Breast epithelium (tissue), 3 donors: Measurements from ENCODE around the gene DCST2.

Experiments used
- POLR2A ChIP-seq: fragments of 450-650 bp; IDR thresholded peaks from one replicate; pipeline ENCODE4 v1.6.1; 2016; ENCODE audit warnings: antibody characterized with exemption, mild to moderate bottlenecking, moderate library complexity
- POLR2AphosphoS5 ChIP-seq, 3 donors: sonication (generic); formaldehyde crosslinking; IDR thresholded peaks; one replicate each; pipeline ENCODE4 v1.6.1; 2017; ENCODE audit warnings: antibody characterized with exemption in 3 of 3
- TF ChIP-seq, protein P1 (sequence below), 3 donors: fragments of 450-650 bp; IDR thresholded peaks; one replicate each; pipeline ENCODE4 v1.5.1; 2016 to 2017; ENCODE audit warnings: antibody characterized with exemption in 3 of 3, mild to moderate bottlenecking in 3 of 3, moderate library complexity in 3 of 3

DNA sequence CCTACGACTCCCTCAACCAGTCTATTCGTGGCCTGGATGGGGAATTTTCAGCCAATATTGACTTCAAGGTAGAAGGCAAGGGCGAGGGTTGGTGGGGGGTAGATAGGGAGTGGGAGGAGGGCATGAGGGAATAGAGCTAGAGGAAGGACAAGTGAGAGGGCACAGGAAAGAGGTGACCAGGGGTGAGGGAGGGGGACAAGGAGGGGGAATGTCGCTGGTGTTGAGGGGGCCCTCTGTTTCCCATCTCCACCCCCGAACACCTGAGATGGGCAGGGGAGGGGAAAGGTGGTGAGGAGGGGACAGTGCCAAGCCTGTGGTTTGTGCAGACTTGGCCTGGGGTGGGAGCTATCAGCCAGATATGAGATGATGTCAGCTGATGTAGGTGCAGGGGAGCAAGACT lies 9.2 kb upstream of the DCST2 start:
- TF ChIP-seq POLR2A (no peak), POLR2AphosphoS5 (IDR thresholded peaks at IDR 0.05) (no peak)
- TF ChIP-seq, protein P1, sequence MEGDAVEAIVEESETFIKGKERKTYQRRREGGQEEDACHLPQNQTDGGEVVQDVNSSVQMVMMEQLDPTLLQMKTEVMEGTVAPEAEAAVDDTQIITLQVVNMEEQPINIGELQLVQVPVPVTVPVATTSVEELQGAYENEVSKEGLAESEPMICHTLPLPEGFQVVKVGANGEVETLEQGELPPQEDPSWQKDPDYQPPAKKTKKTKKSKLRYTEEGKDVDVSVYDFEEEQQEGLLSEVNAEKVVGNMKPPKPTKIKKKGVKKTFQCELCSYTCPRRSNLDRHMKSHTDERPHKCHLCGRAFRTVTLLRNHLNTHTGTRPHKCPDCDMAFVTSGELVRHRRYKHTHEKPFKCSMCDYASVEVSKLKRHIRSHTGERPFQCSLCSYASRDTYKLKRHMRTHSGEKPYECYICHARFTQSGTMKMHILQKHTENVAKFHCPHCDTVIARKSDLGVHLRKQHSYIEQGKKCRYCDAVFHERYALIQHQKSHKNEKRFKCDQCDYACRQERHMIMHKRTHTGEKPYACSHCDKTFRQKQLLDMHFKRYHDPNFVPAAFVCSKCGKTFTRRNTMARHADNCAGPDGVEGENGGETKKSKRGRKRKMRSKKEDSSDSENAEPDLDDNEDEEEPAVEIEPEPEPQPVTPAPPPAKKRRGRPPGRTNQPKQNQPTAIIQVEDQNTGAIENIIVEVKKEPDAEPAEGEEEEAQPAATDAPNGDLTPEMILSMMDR (IDR thresholded peaks at IDR 0.05), result no peak
